RCC 7860 (cell line): ENCODE results near the gene NMRK1.

Experiments used
- DNase-seq: peaks from one replicate; pipeline ENCODE4 v3.0.0-alpha.2; 2015; ENCODE audit warnings: low spot score
- FAIRE-seq: peaks from 2 replicates; lab custom pipeline; 2012; peaks lifted over from hg19 to GRCh38; lab: Jason Lieb, UNC

The NMRK1 gene

GRCh38 chr9:75087824-75088645 is at the start of gene NMRK1, which contains the start of gene OSTF1:
TSS of gene NMRK1 (minus strand) at chr9:75088155. CDS start at chr9:75083115, 5,040 bp downstream.
TSS of gene OSTF1 (plus strand) at chr9:75088514. CDS start at chr9:75088693, 179 bp downstream.
- DNase-seq, result peak; percentile 89
- no peak for FAIRE-seq

GRCh38 chr9:75134495-75134894 is 46.5 kb upstream of the NMRK1 start:
- FAIRE-seq (no peak), DNase-seq (no peak)

DNA sequence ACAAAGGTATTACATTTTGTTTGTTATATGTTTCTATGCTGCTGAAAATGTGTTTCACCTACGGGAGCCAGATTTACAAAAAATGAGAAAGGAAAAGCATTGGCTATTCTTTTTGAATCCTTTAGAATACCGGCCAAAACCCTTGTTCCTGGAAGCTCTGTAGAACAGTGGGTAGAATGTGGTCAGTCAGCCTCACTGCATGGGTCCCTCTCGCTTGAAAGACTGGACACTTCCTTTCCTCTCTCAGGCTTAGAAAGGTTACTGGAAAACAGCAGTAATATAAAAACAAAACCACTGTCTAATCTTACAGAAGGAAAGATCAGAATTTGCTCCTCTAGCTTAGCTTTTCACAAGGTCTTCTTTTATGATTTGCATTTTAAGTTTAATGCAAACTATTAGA is 45.4 kb upstream of the NMRK1 start:
- no peak for FAIRE-seq
- DNase-seq, result no peak

DNA sequence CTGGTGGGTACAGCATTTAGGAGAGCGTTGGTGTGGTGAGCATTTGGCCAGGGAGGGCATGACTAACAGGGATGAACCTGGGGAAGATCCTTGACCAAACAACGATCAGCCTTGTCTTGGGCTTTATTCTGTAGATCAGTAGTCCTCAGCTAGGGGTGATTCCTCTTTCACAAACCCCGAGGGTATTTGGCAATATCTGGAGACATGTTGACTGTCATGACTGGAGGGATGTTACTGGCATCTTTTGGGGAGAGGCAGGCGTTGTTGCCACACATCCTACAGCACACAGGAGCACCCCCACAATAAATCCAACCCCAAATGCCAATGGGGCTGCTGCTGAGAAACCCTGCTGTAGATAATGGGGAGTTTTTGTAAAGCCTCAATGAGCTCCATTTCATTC is 44.3 kb upstream of the NMRK1 start:
- no peak for DNase-seq
- no peak for FAIRE-seq

- DNase-seq (no peak), FAIRE-seq (no peak)
Observed at GRCh38 chr9:75131700-75132099, 43.7 kb upstream of the NMRK1 start.

GRCh38 chr9:75130621-75131230 is 42.8 kb upstream of the NMRK1 start:
- FAIRE-seq (no peak), DNase-seq (no peak)

DNA sequence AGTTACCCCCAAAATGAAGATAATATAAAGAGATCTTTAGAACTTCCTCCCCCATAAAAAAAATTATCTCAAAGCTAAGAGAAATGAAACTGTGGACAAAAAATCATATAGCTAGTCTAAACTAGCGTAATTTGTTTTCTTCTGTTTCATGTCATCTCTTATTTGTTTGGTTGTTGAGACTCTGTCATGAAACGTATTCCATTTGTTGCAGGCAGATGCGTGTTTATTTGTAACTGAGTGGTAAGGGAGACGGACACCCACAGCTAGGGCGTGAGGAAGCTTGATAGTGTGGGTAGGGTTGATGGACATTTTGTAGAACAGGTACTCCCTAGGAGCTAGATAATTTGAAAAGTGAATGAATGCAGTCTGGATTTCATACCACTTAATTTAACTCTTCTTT is 42.2 kb upstream of the NMRK1 start:
- DNase-seq, result no peak
- FAIRE-seq, result no peak

GRCh38 chr9:75128535-75128934 is 40.6 kb upstream of the NMRK1 start:
- FAIRE-seq (peak; percentile 81), DNase-seq (no peak)

GRCh38 chr9:75123696-75124095 is 35.7 kb upstream of the NMRK1 start:
- DNase-seq (no peak), FAIRE-seq (no peak)

DNA sequence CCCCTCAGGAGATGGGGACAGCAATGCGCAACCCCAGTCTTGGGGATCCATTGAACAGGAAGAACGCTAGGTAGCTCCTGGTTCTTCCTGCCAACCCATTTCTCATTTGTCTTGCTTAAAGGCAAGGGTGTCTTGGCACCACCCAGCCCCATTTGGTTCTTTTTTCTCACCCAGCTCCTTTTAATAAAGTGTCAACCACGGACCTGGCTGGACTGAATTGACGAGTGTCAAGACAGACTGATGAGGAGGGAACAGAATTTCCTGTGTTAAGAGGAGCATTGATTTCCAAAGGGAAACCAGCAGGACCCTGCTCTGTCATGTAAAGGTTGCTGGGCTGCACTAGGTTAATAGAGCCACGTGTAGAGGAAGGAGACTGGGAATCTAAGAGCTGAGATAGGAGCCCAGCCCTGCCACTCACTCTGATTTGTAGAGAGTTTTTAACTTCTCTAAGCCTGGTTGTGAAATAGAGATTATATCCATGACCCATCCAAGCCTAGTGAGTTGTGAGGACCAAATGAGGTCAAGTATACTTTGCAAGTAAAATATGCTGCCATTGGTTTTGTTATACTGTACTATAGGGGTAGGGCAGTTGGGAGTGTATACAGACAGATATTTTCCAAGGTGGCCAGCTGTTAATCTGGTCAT is 34.1 kb upstream of the NMRK1 start:
- no peak for FAIRE-seq
- no peak for DNase-seq

DNA sequence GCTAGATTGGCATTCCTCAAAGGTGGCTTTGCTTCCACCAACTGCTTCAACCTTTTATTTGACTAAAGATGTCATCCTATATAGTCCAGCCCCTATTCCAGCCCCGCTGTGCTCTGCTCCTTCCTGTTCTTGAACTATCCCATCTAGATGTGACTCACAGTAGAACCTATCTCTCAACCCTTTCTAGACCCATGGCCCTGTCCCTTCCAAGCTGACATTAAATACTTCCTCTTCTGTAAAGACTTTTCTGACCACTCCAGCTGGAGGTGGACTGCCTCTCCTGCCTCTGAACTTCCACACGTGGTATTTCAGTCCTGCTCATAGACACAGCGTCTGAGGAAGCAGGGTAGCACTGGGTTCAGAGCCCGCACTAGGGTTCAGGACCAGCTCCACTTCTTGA is 32.7 kb upstream of the NMRK1 start:
- FAIRE-seq, result no peak
- no peak for DNase-seq

DNA sequence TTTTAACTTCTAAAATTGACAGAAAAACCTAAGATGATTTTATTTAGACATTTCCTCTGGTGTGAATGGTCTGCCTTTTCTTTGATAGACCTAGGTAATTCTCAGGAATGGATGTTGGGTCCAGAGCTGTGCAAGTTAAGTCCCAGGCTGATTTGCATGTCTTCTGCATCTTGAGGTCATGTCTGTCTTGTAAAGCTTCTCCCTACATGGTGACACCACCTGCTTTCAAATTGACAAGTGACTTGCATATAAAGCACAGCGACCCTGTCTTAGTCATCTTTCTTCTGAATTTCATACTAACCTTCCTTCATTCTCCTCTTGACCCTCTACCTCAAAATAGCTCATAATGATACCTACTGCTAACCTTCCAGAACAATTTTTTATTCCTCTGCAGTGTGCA is 29.6 kb upstream of the NMRK1 start:
- DNase-seq, result no peak
- no peak for FAIRE-seq

DNA sequence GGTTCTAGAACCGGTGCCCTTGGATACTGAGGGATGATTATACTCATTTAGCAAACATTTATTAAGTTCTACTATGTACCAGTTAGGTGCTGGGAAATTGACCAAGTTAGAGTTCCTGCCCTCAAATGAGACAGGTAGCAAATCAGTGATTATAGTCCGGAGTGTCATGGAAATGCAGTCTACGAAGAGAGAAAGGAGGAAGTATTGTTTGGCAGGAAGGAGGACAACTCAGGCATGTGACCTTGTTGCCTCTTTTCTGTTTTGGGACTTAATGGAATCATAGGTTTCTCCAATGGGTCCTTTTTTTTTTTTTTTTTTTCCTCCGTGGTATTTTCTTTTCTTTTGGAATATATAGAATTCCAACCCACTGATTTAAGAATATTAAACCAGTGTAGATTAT is 28.4 kb upstream of the NMRK1 start:
- FAIRE-seq (no peak), DNase-seq (no peak)

GRCh38 chr9:75112789-75113188 is 24.8 kb upstream of the NMRK1 start:
- no peak for FAIRE-seq

DNA sequence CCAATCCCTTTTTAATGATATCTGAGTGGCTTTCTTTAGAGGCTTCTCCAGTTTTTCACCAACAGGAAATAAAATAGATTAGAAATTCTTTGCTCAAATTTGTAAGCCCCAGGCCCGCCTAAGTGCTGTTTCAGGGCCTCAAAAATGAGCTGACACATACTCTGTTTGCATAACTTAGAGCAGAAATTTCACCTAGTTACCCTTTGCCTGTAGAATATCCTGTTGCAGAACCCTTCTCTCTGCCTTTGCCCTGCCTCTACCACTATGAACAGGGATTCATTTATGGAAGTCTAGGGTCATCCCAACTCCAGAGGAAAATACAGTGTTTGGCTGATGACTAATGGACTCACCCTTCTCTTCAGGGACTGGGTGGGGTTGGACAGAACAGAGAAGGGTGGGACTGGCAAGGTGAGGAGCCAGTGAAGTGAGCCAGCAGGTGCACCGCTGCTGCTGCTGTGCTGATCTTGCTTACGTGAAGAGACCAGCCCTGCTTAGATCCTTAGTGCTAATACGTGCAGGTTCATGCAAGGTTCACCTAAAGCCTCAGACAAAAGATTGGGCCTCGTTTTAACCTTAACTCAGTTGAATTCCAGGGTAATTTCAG is 23.2 kb upstream of the NMRK1 start:
- DNase-seq (no peak), FAIRE-seq (no peak)

More at GRCh38 chr9:75112789-75113188, 24.8 kb upstream of the NMRK1 start:
- no peak for DNase-seq

DNA sequence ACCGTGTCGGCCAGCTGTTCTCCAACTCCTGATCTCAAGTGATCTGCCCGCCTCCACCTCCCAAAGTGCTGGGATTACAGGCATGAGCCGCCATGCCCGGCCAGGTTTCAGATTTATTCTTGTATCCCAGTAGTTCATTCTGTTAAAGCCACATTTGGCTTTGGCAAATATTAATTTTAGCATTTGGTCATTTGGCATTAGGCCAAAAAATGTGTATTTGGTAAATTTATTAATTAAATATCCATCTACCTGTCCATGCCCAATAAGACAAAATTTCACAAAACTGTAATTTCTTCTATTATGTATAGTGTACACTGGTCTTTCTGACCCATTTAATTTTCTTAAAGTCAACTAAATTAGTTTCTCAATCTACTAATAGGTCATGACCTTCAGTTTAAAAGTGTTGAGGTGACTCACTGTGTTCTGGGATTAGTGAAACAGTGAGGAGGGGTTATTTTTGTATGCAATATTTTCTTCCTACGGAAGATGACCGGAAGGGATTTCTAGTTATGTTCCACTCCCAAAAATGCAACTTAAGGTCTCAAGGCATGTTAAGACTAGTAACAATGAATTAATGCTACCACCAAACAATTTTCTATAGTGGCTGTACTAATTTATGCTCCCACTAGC is 21.4 kb upstream of the NMRK1 start:
- DNase-seq (no peak), FAIRE-seq (no peak)

- DNase-seq, result no peak
- no peak for FAIRE-seq
Observed at GRCh38 chr9:75108571-75108970, 20.6 kb upstream of the NMRK1 start.

DNA sequence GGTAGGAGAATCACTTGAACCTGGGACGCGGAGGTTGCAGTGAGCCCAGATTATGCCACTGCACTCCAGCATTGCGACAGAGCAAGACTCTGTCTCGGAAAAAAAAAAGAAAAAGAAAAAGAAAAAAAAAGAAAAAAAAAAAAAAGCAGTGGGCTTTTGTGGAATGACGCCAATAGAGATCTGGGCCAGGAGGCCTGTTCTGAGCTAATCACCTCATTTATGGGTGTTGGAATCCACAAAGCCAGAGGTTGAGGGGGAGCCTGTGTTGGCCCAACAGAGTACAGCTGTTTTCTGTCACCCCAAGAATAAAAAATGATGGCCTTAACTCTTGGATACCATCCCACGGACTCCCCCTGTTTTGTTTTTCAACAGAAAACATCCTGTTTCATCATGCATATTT is 18.9 kb upstream of the NMRK1 start:
- FAIRE-seq (no peak), DNase-seq (no peak)

- no peak for DNase-seq
- FAIRE-seq, result no peak
Observed at GRCh38 chr9:75105841-75106240, 17.9 kb upstream of the NMRK1 start.

DNA sequence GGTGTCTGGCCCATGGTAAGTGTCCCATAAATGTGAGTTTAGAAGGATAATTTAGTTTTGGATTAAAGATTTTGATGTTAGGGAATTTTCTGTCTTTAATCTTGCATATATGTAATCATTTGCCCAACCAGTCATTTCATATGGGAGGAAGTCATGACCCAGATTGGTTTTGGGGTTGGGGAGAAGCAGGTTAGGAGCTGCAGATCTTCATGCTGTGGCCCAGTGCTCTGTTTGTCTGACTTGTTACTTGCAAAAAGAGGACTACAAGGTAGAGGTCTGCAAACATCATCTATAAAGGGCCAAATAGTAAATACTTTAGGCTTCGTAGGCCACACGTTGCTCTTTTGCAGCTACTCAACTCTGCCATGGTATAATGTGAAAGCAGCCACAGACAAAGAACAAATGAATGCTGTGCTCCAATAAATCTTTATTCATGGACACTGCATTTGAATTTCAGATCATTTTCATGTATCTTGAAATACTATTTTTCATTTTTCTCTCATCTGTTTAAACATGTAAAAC is 17.1 kb upstream of the NMRK1 start:
- no peak for FAIRE-seq
- DNase-seq, result no peak

GRCh38 chr9:75104607-75105006 is 16.7 kb upstream of the NMRK1 start:
- FAIRE-seq, result no peak
- no peak for DNase-seq
